H1 (cell line): ENCODE data around the gene FBXO41.

Experiments
- CTCF ChIP-seq, 3 experiments: IDR thresholded peaks; 1 replicate in 2 of 3; 2 replicates in 1 of 3; pipeline versions ENCODE4 v1.5.1 to v1.6.1; 2011; ENCODE audit warnings: low read length in 3 of 3, mild to moderate bottlenecking in 3 of 3, inconsistent platforms in 2 of 3, low read depth in 1 of 3, moderate library complexity in 1 of 3; ENCODE audit not compliant: insufficient read depth in 1 of 3; ENCODE audit errors: control extremely low read depth in 1 of 3
- POLR2AphosphoS5 ChIP-seq: IDR thresholded peaks from 2 replicates; pipeline ENCODE4 v1.6.1; 2011; ENCODE audit warnings: low read depth, low read length
- ZNF274 ChIP-seq: IDR thresholded peaks from 2 replicates; pipeline ENCODE4 v1.7.0; 2012; ENCODE audit warnings: low read length, borderline replicate concordance; ENCODE audit errors: extremely low read depth

- TF ChIP-seq POLR2AphosphoS5 (no peak), ZNF274 (no peak), CTCF (IDR thresholded peaks at IDR 0.05; ENCODE audit: control extremely low read depth in 1 of 3, insufficient read depth in 1 of 3, low read depth in 1 of 3, low read length in 3 of 3) (peak in 2 of 3 experiments; percentile 31 to 44; a peak in 3 of 4 replicates)
Measured at GRCh38 chr2:73291461-73292315, 7.4 kb upstream of the FBXO41 start.
